Stimulated activated CD4-positive, alpha-beta T cell treated with anti-CD3 and anti-CD28 coated beads, Interleukin-15, amount 100 ng/mL, for 24 hours (primary cell): Measurements from ENCODE around the gene LIM2.

Source experiments
- DNase-seq: peaks from one replicate; pipeline ENCODE4 v3.0.0-alpha.2; 2020

LIM2 gene

GRCh38 chr19:51365211-51365964 lies 22.4 kb downstream of the LIM2 start:
- peak; percentile 38 for DNase-seq

GRCh38 chr19:51364200-51365106 lies 23.3 kb downstream of the LIM2 start:
- no peak for DNase-seq

- DNase-seq = no peak
Measured at GRCh38 chr19:51361239-51361638, 26.5 kb downstream of the LIM2 start.

- no peak for DNase-seq
Measured at GRCh38 chr19:51359294-51359693, 28.5 kb downstream of the LIM2 start.

- DNase-seq = no peak
Measured at GRCh38 chr19:51357952-51358351, 29.8 kb downstream of the LIM2 start.

- DNase-seq = no peak
Measured at GRCh38 chr19:51356159-51356801, 31.5 kb downstream of the LIM2 start.

- DNase-seq = peak; percentile 51
Measured at GRCh38 chr19:51354742-51355148, 33.0 kb downstream of the LIM2 start.

- no peak for DNase-seq
Measured at GRCh38 chr19:51354103-51354741, 33.6 kb downstream of the LIM2 start.

GRCh38 chr19:51352783-51353360 lies 34.9 kb downstream of the LIM2 start:
- no peak for DNase-seq

- no peak for DNase-seq
Measured at GRCh38 chr19:51351266-51351990, 36.3 kb downstream of the LIM2 start.

- no peak for DNase-seq
Measured at GRCh38 chr19:51347209-51347928, 40.4 kb downstream of the LIM2 start.

- DNase-seq = no peak
Measured at GRCh38 chr19:51346742-51347141, 41.0 kb downstream of the LIM2 start.

- no peak for DNase-seq
Measured at GRCh38 chr19:51345076-51345620, 42.6 kb downstream of the LIM2 start.

- no peak for DNase-seq
Measured at GRCh38 chr19:51342631-51343569, 44.9 kb downstream of the LIM2 start.

- DNase-seq = no peak
Measured at GRCh38 chr19:51341976-51342580, 45.7 kb downstream of the LIM2 start, which contains the start of gene VSIG10L. Gene VSIG10L (minus strand): TSS chr19:51342139. CDS start chr19:51342124, 15 bp downstream.

- DNase-seq = no peak
Measured at GRCh38 chr19:51341066-51341465, 46.7 kb downstream of the LIM2 start.

GRCh38 chr19:51339687-51340656 lies 47.8 kb downstream of the LIM2 start:
- peak; percentile 98 for DNase-seq

GRCh38 chr19:51339313-51339686 lies 48.5 kb downstream of the LIM2 start:
- no peak for DNase-seq
